Placental epithelial cell (primary cell): ENCODE measurements around the gene NSD1. TPM values are rescaled to one million over a fixed set of nuclear protein-coding genes. Genes with fewer than 3 reads are reported as not detected.

Experiments
- total RNA-seq: library from RNA; depleted of rRNA; stranded (reverse); fragments of >200 nt; gene quantifications from 2 replicates; pipeline ENCODE4 v1.2.3, GENCODE V29; 2012

NSD1 gene, protein sequence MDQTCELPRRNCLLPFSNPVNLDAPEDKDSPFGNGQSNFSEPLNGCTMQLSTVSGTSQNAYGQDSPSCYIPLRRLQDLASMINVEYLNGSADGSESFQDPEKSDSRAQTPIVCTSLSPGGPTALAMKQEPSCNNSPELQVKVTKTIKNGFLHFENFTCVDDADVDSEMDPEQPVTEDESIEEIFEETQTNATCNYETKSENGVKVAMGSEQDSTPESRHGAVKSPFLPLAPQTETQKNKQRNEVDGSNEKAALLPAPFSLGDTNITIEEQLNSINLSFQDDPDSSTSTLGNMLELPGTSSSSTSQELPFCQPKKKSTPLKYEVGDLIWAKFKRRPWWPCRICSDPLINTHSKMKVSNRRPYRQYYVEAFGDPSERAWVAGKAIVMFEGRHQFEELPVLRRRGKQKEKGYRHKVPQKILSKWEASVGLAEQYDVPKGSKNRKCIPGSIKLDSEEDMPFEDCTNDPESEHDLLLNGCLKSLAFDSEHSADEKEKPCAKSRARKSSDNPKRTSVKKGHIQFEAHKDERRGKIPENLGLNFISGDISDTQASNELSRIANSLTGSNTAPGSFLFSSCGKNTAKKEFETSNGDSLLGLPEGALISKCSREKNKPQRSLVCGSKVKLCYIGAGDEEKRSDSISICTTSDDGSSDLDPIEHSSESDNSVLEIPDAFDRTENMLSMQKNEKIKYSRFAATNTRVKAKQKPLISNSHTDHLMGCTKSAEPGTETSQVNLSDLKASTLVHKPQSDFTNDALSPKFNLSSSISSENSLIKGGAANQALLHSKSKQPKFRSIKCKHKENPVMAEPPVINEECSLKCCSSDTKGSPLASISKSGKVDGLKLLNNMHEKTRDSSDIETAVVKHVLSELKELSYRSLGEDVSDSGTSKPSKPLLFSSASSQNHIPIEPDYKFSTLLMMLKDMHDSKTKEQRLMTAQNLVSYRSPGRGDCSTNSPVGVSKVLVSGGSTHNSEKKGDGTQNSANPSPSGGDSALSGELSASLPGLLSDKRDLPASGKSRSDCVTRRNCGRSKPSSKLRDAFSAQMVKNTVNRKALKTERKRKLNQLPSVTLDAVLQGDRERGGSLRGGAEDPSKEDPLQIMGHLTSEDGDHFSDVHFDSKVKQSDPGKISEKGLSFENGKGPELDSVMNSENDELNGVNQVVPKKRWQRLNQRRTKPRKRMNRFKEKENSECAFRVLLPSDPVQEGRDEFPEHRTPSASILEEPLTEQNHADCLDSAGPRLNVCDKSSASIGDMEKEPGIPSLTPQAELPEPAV (N-terminal part only)
- total RNA-seq, result 60.5 and 61.5 TPM in 2 replicates

DNA sequence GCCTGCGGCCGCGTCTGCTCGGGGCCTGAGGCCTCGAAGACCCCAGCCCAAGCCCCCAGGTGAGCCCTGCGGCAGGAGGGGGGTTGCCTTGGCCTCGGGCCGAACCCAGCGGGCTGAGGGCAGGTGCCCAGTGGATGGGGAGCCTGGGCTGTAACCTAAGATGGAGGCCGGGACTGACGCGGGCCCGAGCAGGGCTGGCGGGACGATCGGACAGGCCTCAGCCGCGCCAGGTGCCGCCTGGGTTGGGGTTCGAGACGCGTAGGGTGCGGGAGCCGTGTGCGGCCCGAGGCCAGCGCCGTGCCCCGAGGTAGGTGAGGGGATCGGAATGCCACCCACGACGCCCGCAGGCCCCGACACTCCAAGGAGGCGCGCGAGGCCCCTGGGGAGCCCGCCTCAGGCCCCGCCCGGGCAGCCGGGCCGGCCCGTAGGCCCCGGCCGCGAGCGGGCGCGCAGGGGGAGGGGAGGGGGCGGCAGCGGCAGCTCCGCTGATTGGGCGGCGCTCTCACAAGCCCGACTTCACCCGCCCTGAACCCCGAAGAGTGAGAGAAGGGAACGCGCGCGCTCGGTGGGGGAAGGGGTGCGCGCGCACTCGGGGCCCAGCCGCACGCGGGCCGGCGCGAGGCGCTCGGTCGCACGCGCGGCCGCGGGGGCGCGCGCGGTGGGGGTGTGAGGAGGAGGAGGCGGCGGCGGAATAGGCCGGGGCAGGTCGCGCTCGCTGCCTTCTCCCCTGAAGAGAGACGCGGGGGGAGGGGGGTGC lies at the start of gene NSD1:
TSS of gene NSD1 (plus strand) at position 678 of the 757 bp plus-strand sequence. CDS start 1,331 bp downstream, outside the sequence.

DNA sequence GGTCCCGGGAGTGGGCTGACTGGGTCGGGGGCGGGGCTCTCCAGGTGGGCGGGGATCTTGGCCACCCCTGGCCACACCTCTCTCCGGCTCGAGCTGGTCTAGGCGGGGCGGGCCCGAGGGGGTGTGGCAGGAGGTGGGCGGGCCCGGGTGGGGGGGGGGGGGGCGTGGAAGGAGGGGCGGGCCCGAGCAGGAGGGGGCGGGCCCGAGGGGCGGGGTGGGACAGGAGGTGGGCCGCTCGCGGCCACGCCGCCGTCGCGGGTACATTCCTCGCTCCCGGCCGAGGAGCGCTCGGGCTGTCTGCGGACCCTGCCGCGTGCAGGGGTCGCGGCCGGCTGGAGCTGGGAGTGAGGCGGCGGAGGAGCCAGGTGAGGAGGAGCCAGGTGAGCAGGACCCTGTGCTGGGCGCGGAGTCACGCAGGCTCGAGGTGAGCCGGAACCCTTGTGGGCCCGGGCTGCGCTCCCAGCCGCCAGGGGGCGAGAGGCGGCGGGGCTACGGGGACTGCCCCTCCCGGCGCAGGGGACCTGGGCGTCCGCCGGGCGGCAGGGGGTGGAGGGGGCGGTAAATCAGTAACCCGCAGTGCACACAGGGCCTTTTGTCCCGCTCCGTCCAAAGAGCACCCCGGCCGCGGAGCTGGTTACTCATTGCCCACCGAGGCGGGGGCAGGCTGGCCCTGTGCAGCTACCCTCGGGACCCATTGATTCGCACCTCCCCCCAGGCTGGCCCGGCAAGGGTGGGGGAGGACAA lies 46.7 kb upstream of the NSD1 start, which contains the start of gene FGFR4:
TSS of gene FGFR4 (plus strand) at position 262 of the 744 bp plus-strand sequence. CDS start 2,688 bp downstream, outside the sequence.

DNA sequence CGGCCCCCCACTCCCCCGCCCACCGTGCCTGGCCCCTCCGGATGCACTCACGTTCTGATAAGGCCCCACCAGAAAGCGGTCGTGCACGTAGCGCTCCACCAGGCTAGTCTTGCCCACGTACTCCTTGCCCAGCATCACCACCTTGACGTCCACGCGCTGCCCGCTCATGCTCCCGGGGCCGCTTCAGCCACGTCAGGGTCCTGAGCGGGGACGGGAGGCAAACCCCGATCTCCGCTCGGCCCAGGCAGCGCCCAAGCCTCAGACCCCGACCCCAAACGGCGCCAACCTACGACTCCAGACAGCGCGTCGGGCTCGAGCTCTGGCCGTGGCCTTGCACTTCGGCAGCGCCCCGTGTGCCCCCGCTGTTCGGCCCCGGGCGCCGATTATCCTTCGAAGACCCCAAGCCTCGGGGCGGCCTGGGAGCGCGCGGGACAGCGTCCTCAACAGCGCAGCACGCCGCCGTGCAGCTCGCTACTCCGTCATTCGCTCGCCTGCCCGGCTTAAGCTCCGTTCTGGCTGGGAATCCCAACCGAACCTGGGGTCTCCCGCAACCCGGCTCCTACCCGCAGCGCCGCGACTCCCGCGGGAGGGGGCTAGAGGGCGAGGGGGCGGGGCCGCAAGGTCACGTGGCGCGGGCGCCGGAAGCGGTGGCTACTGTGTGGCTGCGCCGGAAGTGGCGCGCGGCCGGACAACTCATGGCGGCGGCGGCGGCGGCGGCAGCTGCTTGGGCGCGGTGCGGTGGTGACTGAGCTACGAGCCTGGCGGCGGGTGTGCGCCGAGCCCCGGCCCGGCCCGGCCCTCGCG lies 169.8 kb downstream of the NSD1 start, which contains the start of the genes PRELID1 and RAB24:
TSS of gene PRELID1 (plus strand) at position 679 of the 804 bp plus-strand sequence. CDS start 187 bp downstream, outside the sequence.
TSS of gene RAB24 (minus strand) at position 599 of the 804 bp plus-strand sequence. CDS start at position 168, 431 bp downstream.

GRCh38 chr5:177311723-177312648 lies 178.4 kb downstream of the NSD1 start, which contains the start of gene MXD3:
Gene MXD3 (minus strand): TSS chr5:177311898. CDS start chr5:177311830, 68 bp downstream.

Other genes starting within 250 kb of the NSD1 start
- gene HK3, start 234.4 kb upstream of the NSD1 start, total RNA-seq, result under 0.01 TPM in 1 of 2 replicates, not detected in the other
- 29.8 and 41.6 TPM in 2 replicates for gene UIMC1, start 127.0 kb upstream of the NSD1 start, total RNA-seq
- 12.6 and 16.9 TPM in 2 replicates for gene ZNF346, start 111.1 kb upstream of the NSD1 start, total RNA-seq
- gene FGFR4, start 46.9 kb upstream of the NSD1 start, total RNA-seq, result 2.4 and 6.4 TPM in 2 replicates
- gene RAB24, start 169.9 kb downstream of the NSD1 start, total RNA-seq, result 10.3 and 36.9 TPM in 2 replicates
- gene PRELID1, start 170.0 kb downstream of the NSD1 start, total RNA-seq, result 49.9 and 145 TPM in 2 replicates
- gene MXD3, start 178.1 kb downstream of the NSD1 start, total RNA-seq, result 5.1 and 7.9 TPM in 2 replicates
- 281 and 306 TPM in 2 replicates for gene LMAN2, start 217.9 kb downstream of the NSD1 start, total RNA-seq
- 11.5 and 17.3 TPM in 2 replicates for gene RGS14, start 224.2 kb downstream of the NSD1 start, total RNA-seq